OCI-LY3 (cell line): ENCODE results near the gene FBLL1.

Experiments
- H2AFZ ChIP-seq: fragments of 200-600, 300-600 bp; shearing (Covaris generic); 2 replicates; pipeline ENCODE4 v1.6.0; 2014; ENCODE audit warnings: antibody characterized with exemption, low read depth, low read length
- H3K27ac ChIP-seq: fragments of 200-600, 300-600 bp; sonication (generic); 2 replicates; pipeline ENCODE4 v1.5.1; 2014; ENCODE audit warnings: mild to moderate bottlenecking, low read length, moderate library complexity, mixed read lengths
- H3K27me3 ChIP-seq: fragments of 200-600, 300-600 bp; sonication (generic); 2 replicates; pipeline ENCODE4 v1.6.1; 2014; ENCODE audit warnings: low read depth, low read length, mixed read lengths
- H3K36me3 ChIP-seq: fragments of 200-600, 300-600 bp; sonication (generic); replicated peaks from 2 replicates; pipeline ENCODE3; 2014; ENCODE audit warnings: low read depth, low read length, mixed read lengths
- H3K4me1 ChIP-seq: fragments of 300-600, 200-600 bp; sonication (generic); 2 replicates; pipeline ENCODE4 v1.6.1; 2014; ENCODE audit warnings: low read length, mixed read lengths
- H3K4me2 ChIP-seq: fragments of 200-600, 300-600 bp; sonication (generic); 2 replicates; pipeline ENCODE4 v1.6.1; 2014; ENCODE audit warnings: low read length, mixed read lengths
- H3K4me3 ChIP-seq: fragments of 300-600, 200-600 bp; sonication (generic); 2 replicates; pipeline ENCODE4 v1.5.1; 2014; ENCODE audit warnings: antibody characterized with exemption, mild to moderate bottlenecking, low read length, moderate library complexity
- H3K79me2 ChIP-seq: fragments of 300-600, 200-600 bp; shearing (Covaris generic); 2 replicates; pipeline ENCODE4 v1.6.1; 2014; ENCODE audit warnings: mild to moderate bottlenecking, low read length, mixed read lengths
- H3K9ac ChIP-seq: fragments of 300-600, 200-600 bp; shearing (Covaris generic); 2 replicates; pipeline ENCODE4 v1.6.0; 2014; ENCODE audit warnings: mild to moderate bottlenecking, low read length, moderate library complexity
- H3K9me3 ChIP-seq: fragments of 200-600, 300-600 bp; shearing (Covaris generic); 2 replicates; pipeline ENCODE4 v1.6.1; 2014; ENCODE audit warnings: low read length, mixed read lengths; ENCODE audit not compliant: insufficient read depth
- H4K20me1 ChIP-seq: fragments of 200-600, 300-600 bp; sonication (generic); 2 replicates; pipeline ENCODE4 v1.6.1; 2016; ENCODE audit warnings: low read length, mixed read lengths; ENCODE audit not compliant: insufficient read depth
- CTCF ChIP-seq: fragments of 200-600, 300-600 bp; sonication (generic); IDR thresholded peaks from 2 replicates; pipeline ENCODE4 v1.5.1; 2014; ENCODE audit warnings: antibody characterized with exemption, low read length, low read depth
- EZH2phosphoT487 ChIP-seq: fragments of 200-600 bp; shearing (Covaris generic); IDR thresholded peaks from 2 replicates; pipeline ENCODE4 v1.6.1; 2018; ENCODE audit warnings: antibody characterized with exemption, mixed run types, low read depth

The FBLL1 gene

GRCh38 chr5:168578006-168578405 lies 48.9 kb downstream of the FBLL1 start:
- Histone ChIP-seq H2AFZ (no peak overlapping the region), H3K4me2 (peak overlapping the region; percentile 95), H3K27me3 (no peaks in the 10 kb centered on the region), H3K27ac (peak overlapping the region; percentile 79), H3K36me3 (peaks cover 34% of the 10 kb centered on the region), H3K4me3 (peak overlapping the region; percentile 90), H3K9ac (peak overlapping the region; percentile 90), H4K20me1 (peaks cover 47% of the 10 kb centered on the region), H3K4me1 (peaks cover 30% of the 10 kb centered on the region), H3K9me3 (no peaks in the 10 kb centered on the region), H3K79me2 (peaks cover 58% of the 10 kb centered on the region)
- no peak for TF ChIP-seq CTCF
- TF ChIP-seq EZH2phosphoT487: no peak

GRCh38 chr5:168578538-168579487 lies 49.7 kb downstream of the FBLL1 start, which contains the start of gene PANK3:
PANK3 (minus strand) TSS chr5:168579368; CDS start chr5:168579283, 85 bp downstream.
- H2AFZ ChIP-seq: no peak within 1 kb of the TSS

GRCh38 chr5:168579488-168580226 lies 50.6 kb downstream of the FBLL1 start:
- Histone ChIP-seq H3K4me2 (peak overlapping the region; percentile 89), H4K20me1 (peaks cover 40% of the 10 kb centered on the region), H3K9ac (peak overlapping the region; percentile 90), H3K79me2 (peaks cover 46% of the 10 kb centered on the region), H3K9me3 (no peaks in the 10 kb centered on the region), H2AFZ (no peak overlapping the region), H3K27ac (peak overlapping the region; percentile 90), H3K4me3 (peak overlapping the region; percentile 90), H3K4me1 (peaks cover 47% of the 10 kb centered on the region), H3K36me3 (peaks cover 28% of the 10 kb centered on the region), H3K27me3 (no peaks in the 10 kb centered on the region)
- no peak for TF ChIP-seq EZH2phosphoT487
- TF ChIP-seq CTCF: no peak

More at GRCh38 chr5:168578538-168579487, 49.7 kb downstream of the FBLL1 start, which contains the start of gene PANK3:
- Histone ChIP-seq H3K4me3 (peak within 1 kb of the TSS; percentile 90), H3K27ac (peak within 1 kb of the TSS; percentile 90), H3K4me2 (peak within 1 kb of the TSS; percentile 95), H4K20me1 (peaks cover 45% of the 10 kb centered on the region), H3K4me1 (peaks cover 38% of the 10 kb centered on the region), H3K36me3 (peaks cover 34% of the 10 kb centered on the region), H3K79me2 (peaks cover 52% of the 10 kb centered on the region), H3K9me3 (no peaks in the 10 kb centered on the region), H3K27me3 (no peaks in the 10 kb centered on the region), H3K9ac (peak within 1 kb of the TSS; percentile 90)
- TF ChIP-seq CTCF: no peak
- TF ChIP-seq EZH2phosphoT487: no peak

GRCh38 chr5:168580227-168580508 lies 51.1 kb downstream of the FBLL1 start:
- peak overlapping the region; percentile 90 for H3K27ac ChIP-seq
- peaks cover 41% of the 10 kb centered on the region for H3K79me2 ChIP-seq
- no peak overlapping the region for H2AFZ ChIP-seq
- H3K9me3 ChIP-seq: no peaks in the 10 kb centered on the region
- H3K36me3 ChIP-seq: peaks cover 23% of the 10 kb centered on the region
- TF ChIP-seq CTCF: no peak
- TF ChIP-seq EZH2phosphoT487: no peak
- H3K4me2 ChIP-seq: peak overlapping the region; percentile 89
- H3K9ac ChIP-seq: peak overlapping the region; percentile 90
- no peaks in the 10 kb centered on the region for H3K27me3 ChIP-seq
- H4K20me1 ChIP-seq: peaks cover 35% of the 10 kb centered on the region
- peak overlapping the region; percentile 81 for H3K4me3 ChIP-seq
- H3K4me1 ChIP-seq: peaks cover 52% of the 10 kb centered on the region
